ENCODE results near the gene OR2S2.

DNA sequence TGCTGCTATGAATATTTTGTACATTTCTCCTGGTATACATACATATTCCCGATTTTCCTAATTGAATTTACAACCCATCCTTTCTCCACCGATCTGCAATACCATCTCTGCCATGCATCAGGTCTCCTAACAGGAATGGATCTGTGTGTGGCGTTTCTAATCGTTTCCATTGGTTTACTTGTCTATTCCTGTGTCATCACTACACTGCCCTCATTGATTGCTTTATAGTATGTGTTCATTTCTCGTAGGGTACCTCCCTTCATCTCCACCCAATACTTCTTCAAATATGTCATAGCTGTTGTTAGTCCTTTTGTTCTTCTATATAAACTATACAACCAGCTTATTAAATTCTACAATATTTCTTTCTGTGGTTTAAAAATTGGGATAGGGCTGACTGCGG, 7.1 kb upstream of the OR2S2 start:
- no peak for TF ChIP-seq EZH2 (IDR thresholded peaks at IDR 0.05; ENCODE audit: borderline replicate concordance, low read depth, low read length, severe bottlenecking)
- TF ChIP-seq, protein P1, sequence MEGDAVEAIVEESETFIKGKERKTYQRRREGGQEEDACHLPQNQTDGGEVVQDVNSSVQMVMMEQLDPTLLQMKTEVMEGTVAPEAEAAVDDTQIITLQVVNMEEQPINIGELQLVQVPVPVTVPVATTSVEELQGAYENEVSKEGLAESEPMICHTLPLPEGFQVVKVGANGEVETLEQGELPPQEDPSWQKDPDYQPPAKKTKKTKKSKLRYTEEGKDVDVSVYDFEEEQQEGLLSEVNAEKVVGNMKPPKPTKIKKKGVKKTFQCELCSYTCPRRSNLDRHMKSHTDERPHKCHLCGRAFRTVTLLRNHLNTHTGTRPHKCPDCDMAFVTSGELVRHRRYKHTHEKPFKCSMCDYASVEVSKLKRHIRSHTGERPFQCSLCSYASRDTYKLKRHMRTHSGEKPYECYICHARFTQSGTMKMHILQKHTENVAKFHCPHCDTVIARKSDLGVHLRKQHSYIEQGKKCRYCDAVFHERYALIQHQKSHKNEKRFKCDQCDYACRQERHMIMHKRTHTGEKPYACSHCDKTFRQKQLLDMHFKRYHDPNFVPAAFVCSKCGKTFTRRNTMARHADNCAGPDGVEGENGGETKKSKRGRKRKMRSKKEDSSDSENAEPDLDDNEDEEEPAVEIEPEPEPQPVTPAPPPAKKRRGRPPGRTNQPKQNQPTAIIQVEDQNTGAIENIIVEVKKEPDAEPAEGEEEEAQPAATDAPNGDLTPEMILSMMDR (IDR thresholded peaks at IDR 0.05; ENCODE audit: borderline replicate concordance, extremely low read depth, low read length, poor library complexity, severe bottlenecking): no peak
